RWPE2 (cell line): Measurements from ENCODE around the gene FRMPD1.

Experiments
- ATAC-seq: fragments of 200-7000 bp; cut with Tn5 transposase; 3 replicates; pipeline ENCODE4 v1.9.1; 2021; ENCODE audit warnings: low read depth
- DNase-seq: peaks from one replicate; pipeline ENCODE4 v3.0.0-alpha.2; 2020; ENCODE audit warnings: low spot score
- H3K27ac ChIP-seq: fragments of 450-650 bp; 2 replicates; pipeline ENCODE4 v1.5.1; 2017; ENCODE audit warnings: mild to moderate bottlenecking; ENCODE audit not compliant: poor library complexity, severe bottlenecking
- H3K27me3 ChIP-seq: fragments of 250-450 bp; sonication (Bioruptor Pico); 2 replicates; pipeline ENCODE4 v1.5.1; 2021; ENCODE audit warnings: mild to moderate bottlenecking, moderate library complexity; ENCODE audit not compliant: insufficient read depth, poor library complexity, severe bottlenecking
- H3K36me3 ChIP-seq: fragments of 250-450 bp; sonication (Bioruptor Pico); 2 replicates; pipeline ENCODE4 v1.5.1; 2020; ENCODE audit warnings: low read depth, mild to moderate bottlenecking, moderate library complexity
- H3K4me1 ChIP-seq: fragments of 250-450 bp; sonication (Bioruptor Pico); 2 replicates; pipeline ENCODE4 v1.5.1; 2021; ENCODE audit warnings: mild to moderate bottlenecking, moderate library complexity; ENCODE audit not compliant: insufficient read depth, poor library complexity, severe bottlenecking
- H3K4me3 ChIP-seq: fragments of 250-450 bp; sonication (Bioruptor Pico); 2 replicates; pipeline ENCODE4 v1.5.1; 2021; ENCODE audit warnings: mild to moderate bottlenecking, moderate library complexity; ENCODE audit not compliant: severe bottlenecking
- H3K9me3 ChIP-seq: fragments of 250-450 bp; sonication (Bioruptor Pico); 2 replicates; pipeline ENCODE4 v1.5.1; 2021; ENCODE audit warnings: mild to moderate bottlenecking, moderate library complexity; ENCODE audit not compliant: severe bottlenecking
- TF ChIP-seq, protein P1 (sequence below): fragments of 450-650 bp; IDR thresholded peaks from one replicate; pipeline ENCODE4 v1.5.1; 2017; ENCODE audit warnings: mild to moderate bottlenecking, moderate library complexity; ENCODE audit not compliant: poor library complexity, severe bottlenecking

FRMPD1 gene

DNA sequence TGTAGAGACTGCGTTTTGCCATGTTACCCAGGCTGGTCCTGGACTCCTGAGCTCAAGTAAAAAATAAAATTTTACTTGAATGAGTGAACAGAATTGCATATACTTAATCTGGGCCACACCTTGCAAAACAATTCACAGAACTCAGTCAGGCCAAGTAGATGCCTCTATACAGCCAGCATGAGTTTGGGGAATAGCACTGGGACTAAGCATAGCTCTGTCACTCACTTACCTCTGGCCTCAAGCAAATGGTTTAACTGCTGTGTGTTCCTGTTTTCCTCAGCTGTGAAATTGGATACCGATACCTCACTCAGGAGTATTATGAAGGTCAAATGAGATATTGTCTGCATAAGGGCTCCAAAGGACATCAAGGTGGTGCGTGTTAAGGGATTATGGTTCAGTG, 10.9 kb upstream of the FRMPD1 start:
- H3K4me1 ChIP-seq = peaks cover 5% of the 10 kb centered on the region
- H3K36me3 ChIP-seq = no peaks in the 10 kb centered on the region
- peaks cover 15% of the 10 kb centered on the region for H3K27me3 ChIP-seq
- TF ChIP-seq, protein P1, sequence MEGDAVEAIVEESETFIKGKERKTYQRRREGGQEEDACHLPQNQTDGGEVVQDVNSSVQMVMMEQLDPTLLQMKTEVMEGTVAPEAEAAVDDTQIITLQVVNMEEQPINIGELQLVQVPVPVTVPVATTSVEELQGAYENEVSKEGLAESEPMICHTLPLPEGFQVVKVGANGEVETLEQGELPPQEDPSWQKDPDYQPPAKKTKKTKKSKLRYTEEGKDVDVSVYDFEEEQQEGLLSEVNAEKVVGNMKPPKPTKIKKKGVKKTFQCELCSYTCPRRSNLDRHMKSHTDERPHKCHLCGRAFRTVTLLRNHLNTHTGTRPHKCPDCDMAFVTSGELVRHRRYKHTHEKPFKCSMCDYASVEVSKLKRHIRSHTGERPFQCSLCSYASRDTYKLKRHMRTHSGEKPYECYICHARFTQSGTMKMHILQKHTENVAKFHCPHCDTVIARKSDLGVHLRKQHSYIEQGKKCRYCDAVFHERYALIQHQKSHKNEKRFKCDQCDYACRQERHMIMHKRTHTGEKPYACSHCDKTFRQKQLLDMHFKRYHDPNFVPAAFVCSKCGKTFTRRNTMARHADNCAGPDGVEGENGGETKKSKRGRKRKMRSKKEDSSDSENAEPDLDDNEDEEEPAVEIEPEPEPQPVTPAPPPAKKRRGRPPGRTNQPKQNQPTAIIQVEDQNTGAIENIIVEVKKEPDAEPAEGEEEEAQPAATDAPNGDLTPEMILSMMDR = no peak
- no peaks in the 10 kb centered on the region for H3K9me3 ChIP-seq
- H3K27ac ChIP-seq = no peak overlapping the region
- DNase-seq (no peak), ATAC-seq (no peak)
- H3K4me3 ChIP-seq = no peak overlapping the region

DNA sequence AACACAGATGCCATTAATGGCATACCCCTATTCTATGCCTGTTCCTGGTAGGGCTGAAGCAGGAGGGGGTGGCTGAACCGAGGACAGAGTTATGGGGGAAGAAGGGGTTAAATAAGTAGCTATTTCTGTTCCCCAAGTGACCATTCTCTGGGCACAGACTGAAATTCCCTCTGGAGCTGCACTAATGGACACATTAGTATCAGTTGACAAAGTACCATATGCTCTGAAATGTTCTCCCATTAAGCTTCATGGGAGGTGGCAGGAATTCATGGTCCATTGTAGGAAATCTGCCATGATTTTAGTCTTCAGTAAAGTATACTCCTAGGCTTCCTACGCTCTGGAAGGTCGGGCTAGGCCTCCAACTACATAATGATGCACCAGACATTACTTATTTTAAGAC, 10.5 kb upstream of the FRMPD1 start:
- ATAC-seq = no peak
- no peak for DNase-seq
- Histone ChIP-seq H3K36me3 (no peaks in the 10 kb centered on the region), H3K27ac (no peak overlapping the region), H3K4me3 (no peak overlapping the region), H3K27me3 (peaks cover 17% of the 10 kb centered on the region), H3K9me3 (no peaks in the 10 kb centered on the region), H3K4me1 (peaks cover 5% of the 10 kb centered on the region)
- TF ChIP-seq, protein P1 = no peak

DNA sequence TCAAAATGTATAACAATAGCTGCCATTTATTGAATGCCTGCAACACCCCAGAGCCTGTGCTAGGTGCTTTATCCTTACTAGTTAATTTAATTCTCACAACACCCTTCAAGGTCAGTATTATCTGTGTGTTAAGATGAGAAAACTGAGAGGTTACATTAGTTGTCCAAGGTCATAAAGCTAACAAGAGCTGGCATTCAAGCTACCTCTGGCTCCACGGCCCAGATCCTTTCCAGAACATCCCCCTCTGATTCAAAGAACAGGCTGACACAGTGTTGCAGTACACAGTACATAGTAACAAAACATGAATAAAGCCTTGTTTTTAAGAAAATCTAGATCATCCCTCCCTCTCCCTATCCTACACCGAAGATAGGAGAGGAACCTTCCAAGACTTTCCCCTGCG, 9.4 kb upstream of the FRMPD1 start:
- Histone ChIP-seq H3K4me3 (no peak overlapping the region), H3K36me3 (no peaks in the 10 kb centered on the region), H3K27ac (no peak overlapping the region), H3K4me1 (peaks cover 5% of the 10 kb centered on the region), H3K27me3 (peaks cover 27% of the 10 kb centered on the region), H3K9me3 (no peaks in the 10 kb centered on the region)
- DNase-seq = no peak
- ATAC-seq = no peak
- TF ChIP-seq, protein P1 = no peak

DNA sequence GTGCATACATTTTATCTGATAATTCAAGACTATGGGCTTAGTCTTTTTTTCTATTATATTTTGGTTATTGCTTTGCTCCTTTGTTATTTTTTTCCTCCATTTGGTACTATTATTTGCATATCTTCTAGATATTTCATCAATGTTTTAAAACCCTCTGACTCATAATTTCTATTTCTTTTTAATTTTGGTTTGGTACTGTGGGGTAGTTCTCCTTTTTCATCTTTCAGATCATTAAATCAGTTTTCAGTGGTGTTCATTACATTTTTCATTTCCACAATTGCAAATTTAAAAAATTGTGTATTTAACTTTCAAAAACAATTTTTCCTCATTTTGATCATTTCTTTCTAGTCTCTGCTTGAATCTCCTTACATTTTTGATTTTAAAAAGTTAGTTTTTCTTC, 7.5 kb upstream of the FRMPD1 start:
- TF ChIP-seq, protein P1 = no peak
- Histone ChIP-seq H3K36me3 (no peaks in the 10 kb centered on the region), H3K27ac (no peak overlapping the region), H3K27me3 (peaks cover 38% of the 10 kb centered on the region), H3K4me3 (no peak overlapping the region), H3K4me1 (peaks cover 5% of the 10 kb centered on the region), H3K9me3 (no peaks in the 10 kb centered on the region)
- DNase-seq (no peak), ATAC-seq (no peak)

DNA sequence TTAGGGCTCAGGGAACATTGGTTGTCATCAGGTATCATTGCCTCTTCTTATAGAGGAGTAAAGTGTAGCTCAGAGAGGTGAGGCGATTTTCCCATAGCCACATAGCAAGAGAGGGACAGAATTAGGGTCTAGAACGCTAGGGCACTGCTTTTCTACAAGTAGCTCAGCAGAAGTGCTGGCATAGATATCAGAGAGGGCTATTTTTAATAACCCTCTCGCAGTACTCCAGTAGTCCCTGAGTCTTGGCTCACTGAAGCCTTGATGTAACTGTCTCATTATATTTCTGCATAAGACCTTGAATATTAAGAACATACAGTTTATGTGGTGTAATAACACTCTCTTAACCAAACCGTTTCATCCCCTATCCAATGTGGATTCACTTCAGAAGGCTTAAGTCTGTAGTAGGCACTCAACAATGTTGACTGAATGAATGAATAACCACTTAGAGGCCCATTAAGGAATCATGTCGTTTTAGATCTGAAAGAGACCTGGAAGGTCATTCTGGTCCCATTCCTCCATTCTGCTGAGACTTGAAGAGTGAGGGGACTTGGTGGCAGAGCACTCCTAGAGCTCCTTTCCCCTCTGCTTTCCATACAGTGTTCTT, 4.7 kb upstream of the FRMPD1 start:
- H3K4me1 ChIP-seq = no peaks in the 10 kb centered on the region
- no peaks in the 10 kb centered on the region for H3K9me3 ChIP-seq
- TF ChIP-seq, protein P1 = no peak
- DNase-seq = no peak
- no peak for ATAC-seq
- no peak overlapping the region for H3K4me3 ChIP-seq
- no peak overlapping the region for H3K27ac ChIP-seq
- no peaks in the 10 kb centered on the region for H3K36me3 ChIP-seq
- H3K27me3 ChIP-seq = peaks cover 59% of the 10 kb centered on the region
